Endodermal cell (in vitro differentiated cells): ENCODE results near the gene KIFAP3. TPM values are rescaled to one million over a fixed set of nuclear protein-coding genes. Genes with fewer than 3 reads are reported as not detected.

Experiments
- DNase-seq: peaks from one replicate; pipeline ENCODE4 v3.0.0-alpha.2; 2017
- H3K27ac ChIP-seq: 2 replicates; pipeline ENCODE4 v1.5.1; 2013; ENCODE audit warnings: mild to moderate bottlenecking, low read depth, low read length, moderate library complexity
- H3K27me3 ChIP-seq: 2 replicates; pipeline ENCODE4 v1.6.1; 2013; ENCODE audit warnings: mild to moderate bottlenecking, low read length, moderate library complexity; ENCODE audit not compliant: insufficient read depth, control insufficient read depth, poor library complexity, severe bottlenecking
- H3K36me3 ChIP-seq: 2 replicates; pipeline ENCODE4 v1.7.0; 2013; ENCODE audit warnings: mild to moderate bottlenecking, low read length, moderate library complexity; ENCODE audit not compliant: control insufficient read depth, insufficient read depth
- H3K4me1 ChIP-seq: one replicate; pipeline ENCODE4 v1.7.0; 2013; ENCODE audit warnings: low read length; ENCODE audit not compliant: control insufficient read depth, insufficient read depth
- H3K4me3 ChIP-seq: 2 replicates; pipeline ENCODE4 v1.5.1; 2013; ENCODE audit warnings: mild to moderate bottlenecking, low read length, moderate library complexity
- H3K9ac ChIP-seq: 2 replicates; pipeline ENCODE4 v1.6.1; 2013; ENCODE audit warnings: mild to moderate bottlenecking, low read length, moderate library complexity; ENCODE audit not compliant: poor library complexity, severe bottlenecking; ENCODE audit errors: extremely low read depth
- H3K9me3 ChIP-seq: 2 replicates; pipeline ENCODE4 v1.6.1; 2013; ENCODE audit warnings: mild to moderate bottlenecking, low read length, moderate library complexity; ENCODE audit not compliant: control insufficient read depth
- H3K27ac Mint-ChIP-seq: 2 replicates; pipeline ENCODE4 v1.8.0; 2020; ENCODE audit warnings: mixed read lengths
- H3K27me3 Mint-ChIP-seq: 2 replicates; pipeline ENCODE4 v1.8.0; 2021; ENCODE audit warnings: mild to moderate bottlenecking, mixed read lengths; ENCODE audit not compliant: insufficient read depth
- H3K36me3 Mint-ChIP-seq: 2 replicates; pipeline ENCODE4 v1.8.0; 2020; ENCODE audit warnings: low read depth, mixed read lengths
- H3K4me1 Mint-ChIP-seq: 2 replicates; pipeline ENCODE4 v1.8.0; 2020; ENCODE audit warnings: mixed read lengths
- H3K4me3 Mint-ChIP-seq: 2 replicates; pipeline ENCODE4 v1.8.0; 2020; ENCODE audit warnings: mild to moderate bottlenecking, moderate library complexity, mixed read lengths
- H3K9me3 Mint-ChIP-seq: 2 replicates; pipeline ENCODE4 v1.8.0; 2020; ENCODE audit warnings: mild to moderate bottlenecking, mixed read lengths
- CTCF ChIP-seq: fragments of 200-600 bp; sonication (generic); conservative IDR thresholded peaks from 2 replicates; pipeline ENCODE4 v1.5.0; 2021; ENCODE audit warnings: antibody characterized with exemption, mild to moderate bottlenecking
- WGBS, 2 experiments: methylation state at CpG; one replicate each; pipeline versions ENCODE4 v1.1.5 to v1.1.7; 2013; ENCODE audit warnings: missing lambda C conversion rate in 2 of 2, mixed read lengths in 1 of 2; ENCODE audit not compliant: insufficient coverage in 1 of 2, insufficient read length in 1 of 2; 5-methylcytosine and 5-hydroxymethylcytosine counted together
- total RNA-seq, 2 donors: library from RNA; stranded (reverse); fragmentation: NEBNext Ultra II Directional in 1 of 2; extraction: Animal tissue kit (Norgen Biotek cat#: 25700) in 1 of 2; gene quantifications; 2 replicates in 1 of 2; 3 replicates in 1 of 2; pipeline ENCODE4 v1.2.1, GENCODE V29; 2021

KIFAP3 gene
- total RNA-seq, 2 donors from 2014 or later, result 8.9 to 14.5 TPM

- Mint-ChIP-seq H3K4me3 (no peak overlapping the region), H3K4me1 (no peaks in the 10 kb centered on the region), H3K27ac (no peak overlapping the region), H3K36me3 (no peaks in the 10 kb centered on the region), H3K9me3 (peaks cover 8% of the 10 kb centered on the region), H3K27me3 (no peaks in the 10 kb centered on the region)
- H3K36me3 ChIP-seq, result no peaks in the 10 kb centered on the region
- H3K4me3 ChIP-seq, result no peak overlapping the region
- H3K27me3 ChIP-seq, result no peaks in the 10 kb centered on the region
- H3K9ac ChIP-seq, result no peak overlapping the region
- peaks cover 9% of the 10 kb centered on the region for H3K9me3 ChIP-seq
- H3K27ac ChIP-seq, result no peak overlapping the region
- no peak for TF ChIP-seq CTCF
- no peaks in the 10 kb centered on the region for H3K4me1 ChIP-seq
- WGBS, 2 experiments, result 100% methylated on average over 3 of the region's 3 CpGs; no CpG with 5 or more reads in 1 of the 2 experiments
- no peak for DNase-seq
Observed at GRCh38 chr1:170027760-170028159, 46.7 kb downstream of the KIFAP3 start.

GRCh38 chr1:170020859-170021258 is 53.6 kb downstream of the KIFAP3 start:
- H3K27me3 Mint-ChIP-seq, result no peaks in the 10 kb centered on the region
- Histone ChIP-seq H3K4me1 (no peaks in the 10 kb centered on the region), H3K9me3 (peaks cover 4% of the 10 kb centered on the region), H3K27ac (no peak overlapping the region), H3K36me3 (peaks cover 4% of the 10 kb centered on the region), H3K4me3 (no peak overlapping the region), H3K9ac (no peak overlapping the region), H3K27me3 (no peaks in the 10 kb centered on the region)
- TF ChIP-seq CTCF, result no peak
- H3K4me1 Mint-ChIP-seq, result no peaks in the 10 kb centered on the region
- H3K27ac Mint-ChIP-seq, result no peak overlapping the region
- peaks cover 2% of the 10 kb centered on the region for H3K9me3 Mint-ChIP-seq
- WGBS, 2 experiments, result 87 to 100% methylated on average over 2 of the region's 2 CpGs
- no peak for DNase-seq
- no peak overlapping the region for H3K4me3 Mint-ChIP-seq
- H3K36me3 Mint-ChIP-seq, result peaks cover 7% of the 10 kb centered on the region

GRCh38 chr1:170017478-170017877 is 57.0 kb downstream of the KIFAP3 start:
- no peaks in the 10 kb centered on the region for H3K4me1 Mint-ChIP-seq
- Histone ChIP-seq H3K36me3 (peaks cover 4% of the 10 kb centered on the region), H3K27me3 (no peaks in the 10 kb centered on the region), H3K9me3 (peaks cover 4% of the 10 kb centered on the region), H3K27ac (no peak overlapping the region), H3K4me1 (no peaks in the 10 kb centered on the region), H3K4me3 (no peak overlapping the region), H3K9ac (no peak overlapping the region)
- no peaks in the 10 kb centered on the region for H3K27me3 Mint-ChIP-seq
- peaks cover 2% of the 10 kb centered on the region for H3K9me3 Mint-ChIP-seq
- H3K4me3 Mint-ChIP-seq, result no peak overlapping the region
- H3K27ac Mint-ChIP-seq, result no peak overlapping the region
- TF ChIP-seq CTCF, result no peak
- WGBS, 2 experiments, result 95 to 100% methylated on average over 1 to 2 of the region's 2 CpGs
- no peak for DNase-seq
- peaks cover 7% of the 10 kb centered on the region for H3K36me3 Mint-ChIP-seq
